ENCODE measurements around the gene ZNF491.
A peak's percentile ranks its signal among the peaks of the same experiment; 100 is the strongest.
"Not testable (repeated sequence)": the region's sequence is repeated elsewhere in the genome, so short reads cannot be mapped to it uniquely, and the experiment has no call there.

Gene ZNF491

GRCh38 chr19:11797491-11797890, 832 bp upstream of the ZNF491 start:
- Histone ChIP-seq H3K27ac (ENCODE audit: insufficient read depth, low read length, poor library complexity, severe bottlenecking) (no peak overlapping the region), H3K27me3 (replicated peaks; ENCODE audit: control insufficient read depth, insufficient read depth, low read length, poor library complexity, severe bottlenecking) (no peaks in the 10 kb centered on the region), H3K9me3 (ENCODE audit: control insufficient read depth, low read length) (no peaks in the 10 kb centered on the region), H3K4me3 (ENCODE audit: insufficient read depth, low read depth, low read length, poor library complexity, severe bottlenecking) (no peak overlapping the region), H3K36me3 (ENCODE audit: control insufficient read depth, insufficient read depth, low read length) (no peaks in the 10 kb centered on the region), H3K4me1 (ENCODE audit: control insufficient read depth, insufficient read depth, low read length, poor library complexity, severe bottlenecking) (peaks cover 11% of the 10 kb centered on the region)
- peak; percentile 57 to 71 (median 57) for DNase-seq

DNA sequence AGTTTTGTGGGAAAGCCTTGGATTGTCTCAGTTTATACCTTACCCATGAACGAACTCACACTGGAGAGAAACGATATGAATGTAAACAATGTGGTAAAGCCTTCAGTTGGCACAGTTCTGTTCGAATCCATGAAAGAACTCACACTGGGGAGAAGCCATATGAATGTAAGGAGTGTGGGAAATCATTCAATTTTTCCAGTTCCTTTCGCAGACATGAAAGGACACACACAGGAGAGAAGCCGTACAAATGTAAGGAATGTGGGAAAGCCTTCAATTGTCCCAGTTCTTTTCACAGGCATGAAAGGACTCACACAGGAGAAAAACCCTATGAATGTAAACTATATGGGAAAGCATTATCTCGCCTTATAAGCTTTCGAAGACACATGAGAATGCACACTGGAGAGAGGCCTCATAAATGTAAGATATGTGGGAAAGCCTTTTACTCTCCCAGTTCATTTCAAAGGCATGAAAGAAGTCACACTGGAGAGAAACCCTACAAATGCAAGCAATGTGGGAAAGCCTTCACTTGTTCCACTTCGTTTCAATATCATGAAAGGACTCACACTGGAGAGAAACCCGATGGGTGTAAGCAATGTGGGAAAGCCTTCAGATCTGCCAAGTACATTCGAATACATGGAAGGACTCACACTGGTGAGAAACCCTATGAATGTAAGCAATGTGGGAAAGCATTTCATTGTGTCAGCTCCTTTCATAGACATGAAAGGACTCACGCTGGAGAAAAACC, 8.2 kb downstream of the ZNF491 start:
- Histone ChIP-seq H3K4me1 (ENCODE audit: control insufficient read depth, insufficient read depth, low read length, poor library complexity, severe bottlenecking) (no peaks in the 10 kb centered on the region), H3K27me3 (replicated peaks; ENCODE audit: control insufficient read depth, insufficient read depth, low read length, poor library complexity, severe bottlenecking) (no peaks in the 10 kb centered on the region), H3K36me3 (ENCODE audit: control insufficient read depth, insufficient read depth, low read length) (peaks cover 4% of the 10 kb centered on the region), H3K27ac (ENCODE audit: insufficient read depth, low read length, poor library complexity, severe bottlenecking) (no peak overlapping the region), H3K9me3 (ENCODE audit: control insufficient read depth, low read length) (peaks cover 28% of the 10 kb centered on the region), H3K4me3 (ENCODE audit: insufficient read depth, low read depth, low read length, poor library complexity, severe bottlenecking) (no peak overlapping the region)
- DNase-seq = no peak

- no peaks in the 10 kb centered on the region for H3K4me1 ChIP-seq (ENCODE audit: control insufficient read depth, insufficient read depth, low read length, poor library complexity, severe bottlenecking)
- peaks cover 28% of the 10 kb centered on the region for H3K9me3 ChIP-seq (ENCODE audit: control insufficient read depth, low read length)
- no peak overlapping the region for H3K27ac ChIP-seq (ENCODE audit: insufficient read depth, low read length, poor library complexity, severe bottlenecking)
- no peak overlapping the region for H3K4me3 ChIP-seq (ENCODE audit: insufficient read depth, low read depth, low read length, poor library complexity, severe bottlenecking)
- no peaks in the 10 kb centered on the region for H3K27me3 ChIP-seq (replicated peaks; ENCODE audit: control insufficient read depth, insufficient read depth, low read length, poor library complexity, severe bottlenecking)
- H3K36me3 ChIP-seq (ENCODE audit: control insufficient read depth, insufficient read depth, low read length) = peaks cover 4% of the 10 kb centered on the region
- no peak for DNase-seq
These were observed 8.7 kb downstream of the ZNF491 start for GRCh38 chr19:11807099-11807380.

- no peak for DNase-seq
- Histone ChIP-seq H3K4me1 (ENCODE audit: control insufficient read depth, insufficient read depth, low read length, poor library complexity, severe bottlenecking) (peaks cover 6% of the 10 kb centered on the region), H3K36me3 (ENCODE audit: control insufficient read depth, insufficient read depth, low read length) (no peaks in the 10 kb centered on the region), H3K27me3 (replicated peaks; ENCODE audit: control insufficient read depth, insufficient read depth, low read length, poor library complexity, severe bottlenecking) (no peaks in the 10 kb centered on the region), H3K27ac (ENCODE audit: insufficient read depth, low read length, poor library complexity, severe bottlenecking) (peak overlapping the region; percentile 54), H3K9me3 (ENCODE audit: control insufficient read depth, low read length) (no peaks in the 10 kb centered on the region), H3K4me3 (ENCODE audit: insufficient read depth, low read depth, low read length, poor library complexity, severe bottlenecking) (peak overlapping the region; percentile 90)
These were observed 15.3 kb downstream of the ZNF491 start for GRCh38 chr19:11813703-11814028.

DNA sequence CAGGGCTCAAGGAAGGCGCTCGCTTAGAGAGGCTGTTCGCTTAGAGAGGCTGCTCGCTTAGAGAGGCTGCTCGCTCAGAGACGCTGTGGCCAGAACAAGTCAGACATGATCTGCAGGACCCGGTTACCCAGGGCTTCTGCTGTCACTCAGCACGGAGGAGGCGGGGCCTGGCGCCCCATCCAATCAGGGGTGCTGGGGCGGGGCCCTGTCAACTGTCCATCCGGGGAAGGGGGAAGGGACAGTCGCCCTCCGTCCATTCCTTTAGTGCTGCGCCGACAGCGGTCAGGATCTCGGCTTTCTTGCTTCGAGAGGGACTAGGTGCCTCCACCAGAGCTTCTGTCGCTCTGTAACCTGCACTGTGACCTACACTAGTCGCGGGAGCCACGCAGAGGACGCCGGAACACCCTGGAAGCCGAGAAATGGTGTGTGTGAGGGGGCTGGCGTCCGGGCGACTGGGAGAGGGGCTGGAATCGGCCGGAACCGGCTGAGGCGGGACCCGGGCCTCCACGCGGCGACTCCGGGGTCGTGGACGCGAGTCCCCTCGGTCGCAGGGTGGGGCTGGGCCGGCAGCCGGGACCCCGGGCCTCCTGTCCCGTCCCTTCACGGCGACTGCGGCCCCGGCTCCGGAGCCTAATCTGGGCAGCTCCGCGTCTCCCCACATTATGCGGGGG, 15.8 kb downstream of the ZNF491 start, which contains the start of gene ZNF440:
Gene ZNF440, plus strand, starts transcription at position 245 of the 671 bp plus-strand sequence. Its CDS starts 175 bp downstream, at position 420.
- Histone ChIP-seq H3K4me1 (ENCODE audit: control insufficient read depth, insufficient read depth, low read length, poor library complexity, severe bottlenecking) (peaks cover 6% of the 10 kb centered on the region), H3K27me3 (replicated peaks; ENCODE audit: control insufficient read depth, insufficient read depth, low read length, poor library complexity, severe bottlenecking) (no peaks in the 10 kb centered on the region), H3K9me3 (ENCODE audit: control insufficient read depth, low read length) (no peaks in the 10 kb centered on the region), H3K4me3 (ENCODE audit: insufficient read depth, low read depth, low read length, poor library complexity, severe bottlenecking) (peak within 1 kb of the TSS; percentile 90), H3K27ac (ENCODE audit: insufficient read depth, low read length, poor library complexity, severe bottlenecking) (peak within 1 kb of the TSS; percentile 54), H3K36me3 (ENCODE audit: control insufficient read depth, insufficient read depth, low read length) (no peaks in the 10 kb centered on the region)
- DNase-seq = peak; percentile 60 to 76 (median 67)

GRCh38 chr19:11814700-11815035, 16.3 kb downstream of the ZNF491 start:
- Histone ChIP-seq H3K9me3 (ENCODE audit: control insufficient read depth, low read length) (no peaks in the 10 kb centered on the region), H3K27ac (ENCODE audit: insufficient read depth, low read length, poor library complexity, severe bottlenecking) (peak overlapping the region; percentile 54), H3K27me3 (replicated peaks; ENCODE audit: control insufficient read depth, insufficient read depth, low read length, poor library complexity, severe bottlenecking) (no peaks in the 10 kb centered on the region), H3K4me3 (ENCODE audit: insufficient read depth, low read depth, low read length, poor library complexity, severe bottlenecking) (peak overlapping the region; percentile 90), H3K4me1 (ENCODE audit: control insufficient read depth, insufficient read depth, low read length, poor library complexity, severe bottlenecking) (peaks cover 6% of the 10 kb centered on the region), H3K36me3 (ENCODE audit: control insufficient read depth, insufficient read depth, low read length) (no peaks in the 10 kb centered on the region)
- no peak for DNase-seq

GRCh38 chr19:11821474-11822109, 23.3 kb downstream of the ZNF491 start:
- Histone ChIP-seq H3K27ac (ENCODE audit: insufficient read depth, low read length, poor library complexity, severe bottlenecking) (no peak overlapping the region), H3K9me3 (ENCODE audit: control insufficient read depth, low read length) (no peaks in the 10 kb centered on the region), H3K36me3 (ENCODE audit: control insufficient read depth, insufficient read depth, low read length) (no peaks in the 10 kb centered on the region), H3K4me3 (ENCODE audit: insufficient read depth, low read depth, low read length, poor library complexity, severe bottlenecking) (no peak overlapping the region), H3K27me3 (replicated peaks; ENCODE audit: control insufficient read depth, insufficient read depth, low read length, poor library complexity, severe bottlenecking) (no peaks in the 10 kb centered on the region), H3K4me1 (ENCODE audit: control insufficient read depth, insufficient read depth, low read length, poor library complexity, severe bottlenecking) (no peaks in the 10 kb centered on the region)
- DNase-seq = no peak

DNA sequence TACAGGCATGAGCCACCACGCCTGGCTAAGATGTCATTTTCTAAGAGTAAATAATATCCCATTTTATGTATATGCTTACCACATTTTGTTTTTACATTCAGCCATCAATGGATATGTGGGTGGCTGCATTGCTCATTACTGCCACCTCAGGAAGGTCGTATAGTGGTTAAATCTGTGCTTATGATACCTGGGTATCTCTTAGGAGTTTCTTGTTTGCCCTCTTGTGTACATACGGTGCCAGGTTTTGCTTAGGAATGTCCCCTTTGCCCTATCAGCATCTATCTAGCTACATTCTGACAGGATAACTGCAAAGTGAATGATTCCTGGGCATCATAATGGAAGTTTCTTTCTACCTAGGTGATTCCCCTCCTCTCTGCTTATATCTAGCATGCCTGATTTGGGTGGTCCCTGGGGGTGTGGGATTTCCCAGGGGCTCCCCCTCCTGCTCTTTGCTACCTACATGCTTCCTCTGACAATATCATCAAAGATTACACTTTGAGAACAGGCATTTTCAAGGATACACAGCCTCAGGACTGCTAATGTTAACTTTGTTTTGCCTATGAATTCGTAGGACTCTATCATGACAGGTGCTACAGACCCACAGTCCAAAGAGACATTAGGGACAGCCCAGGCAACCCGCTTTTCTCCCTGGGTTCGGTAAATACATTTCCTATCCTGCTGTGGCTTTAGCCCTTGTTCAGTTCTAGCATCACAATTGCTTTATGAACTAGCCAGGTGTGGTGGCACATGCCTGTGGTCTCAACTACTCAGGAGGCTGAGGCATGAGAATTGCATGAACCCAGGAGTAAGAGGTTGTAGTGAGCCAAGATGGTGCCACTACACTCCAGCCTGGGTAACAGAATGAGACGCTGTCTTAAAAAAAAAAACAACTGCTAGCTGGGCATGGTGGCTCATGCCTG, 30.9 kb downstream of the ZNF491 start:
- Histone ChIP-seq H3K36me3 (ENCODE audit: control insufficient read depth, insufficient read depth, low read length) (peaks cover 31% of the 10 kb centered on the region), H3K9me3 (ENCODE audit: control insufficient read depth, low read length) (peaks cover 11% of the 10 kb centered on the region)
- not testable (repeated sequence) for H3K4me3 ChIP-seq (ENCODE audit: insufficient read depth, low read depth, low read length, poor library complexity, severe bottlenecking)

GRCh38 chr19:11832253-11832912, 34.1 kb downstream of the ZNF491 start:
- peaks cover 31% of the 10 kb centered on the region for H3K36me3 ChIP-seq (ENCODE audit: control insufficient read depth, insufficient read depth, low read length)
- peaks cover 11% of the 10 kb centered on the region for H3K9me3 ChIP-seq (ENCODE audit: control insufficient read depth, low read length)

More for the DNA sequence above, 30.9 kb downstream of the ZNF491 start:
- not testable (repeated sequence) for H3K27me3 ChIP-seq (replicated peaks; ENCODE audit: control insufficient read depth, insufficient read depth, low read length, poor library complexity, severe bottlenecking); H3K27ac ChIP-seq (ENCODE audit: insufficient read depth, low read length, poor library complexity, severe bottlenecking); DNase-seq; H3K4me1 ChIP-seq (ENCODE audit: control insufficient read depth, insufficient read depth, low read length, poor library complexity, severe bottlenecking)

More at GRCh38 chr19:11832253-11832912, 34.1 kb downstream of the ZNF491 start:
- Histone ChIP-seq H3K27me3 (replicated peaks; ENCODE audit: control insufficient read depth, insufficient read depth, low read length, poor library complexity, severe bottlenecking) (no peaks in the 10 kb centered on the region), H3K27ac (ENCODE audit: insufficient read depth, low read length, poor library complexity, severe bottlenecking) (no peak overlapping the region), H3K4me1 (ENCODE audit: control insufficient read depth, insufficient read depth, low read length, poor library complexity, severe bottlenecking) (no peaks in the 10 kb centered on the region), H3K4me3 (ENCODE audit: insufficient read depth, low read depth, low read length, poor library complexity, severe bottlenecking) (no peak overlapping the region)
- no peak for DNase-seq
